ENCODE data around the gene MRPL19. TPM values are rescaled to one million over a fixed set of nuclear protein-coding genes. Genes with fewer than 3 reads are reported as not detected.
A peak's percentile ranks its signal among the peaks of the same experiment; 100 is the strongest.
"Not testable (repeated sequence)": the region's sequence is repeated elsewhere in the genome, so short reads cannot be mapped to it uniquely, and the experiment has no call there.

Gene MRPL19
- total RNA-seq, 2 experiments from 2014 or later: 77.6 to 81.2 TPM

- DNase-seq: no peak
- Mint-ChIP-seq H3K36me3 (no peaks in the 10 kb centered on the region), H3K4me3 (no peak overlapping the region)
Measured at GRCh38 chr2:75634945-75635344, 11.6 kb upstream of the MRPL19 start.

GRCh38 chr2:75637568-75637967 lies 9.0 kb upstream of the MRPL19 start:
- no peak for DNase-seq
- H3K27ac Mint-ChIP-seq: no peak overlapping the region
- H3K4me3 Mint-ChIP-seq: no peak overlapping the region
- H3K27me3 Mint-ChIP-seq: peaks cover 22% of the 10 kb centered on the region
- H3K4me1 Mint-ChIP-seq: peaks cover 6% of the 10 kb centered on the region
- no peaks in the 10 kb centered on the region for H3K36me3 Mint-ChIP-seq
- no peaks in the 10 kb centered on the region for H3K9me3 Mint-ChIP-seq

More at GRCh38 chr2:75634945-75635344, 11.6 kb upstream of the MRPL19 start:
- Mint-ChIP-seq H3K9me3 (no peaks in the 10 kb centered on the region), H3K4me1 (no peaks in the 10 kb centered on the region), H3K27ac (no peak overlapping the region), H3K27me3 (peaks cover 26% of the 10 kb centered on the region)

GRCh38 chr2:75640621-75641121 lies 5.9 kb upstream of the MRPL19 start:
- H3K36me3 Mint-ChIP-seq: no peaks in the 10 kb centered on the region
- peaks cover 22% of the 10 kb centered on the region for H3K27me3 Mint-ChIP-seq
- H3K9me3 Mint-ChIP-seq: peaks cover 3% of the 10 kb centered on the region
- peak; percentile 53 for DNase-seq
- H3K4me3 Mint-ChIP-seq: no peak overlapping the region
- peaks cover 6% of the 10 kb centered on the region for H3K4me1 Mint-ChIP-seq
- no peak overlapping the region for H3K27ac Mint-ChIP-seq

- H3K4me1 Mint-ChIP-seq: peaks cover 6% of the 10 kb centered on the region
- H3K9me3 Mint-ChIP-seq: peaks cover 3% of the 10 kb centered on the region
- H3K4me3 Mint-ChIP-seq: no peak overlapping the region
- H3K27ac Mint-ChIP-seq: no peak overlapping the region
- no peak for DNase-seq
- peaks cover 1% of the 10 kb centered on the region for H3K36me3 Mint-ChIP-seq
- H3K27me3 Mint-ChIP-seq: peaks cover 15% of the 10 kb centered on the region
Measured at GRCh38 chr2:75641587-75641986, 5.0 kb upstream of the MRPL19 start.

GRCh38 chr2:75643980-75644379 lies 2.6 kb upstream of the MRPL19 start:
- H3K36me3 Mint-ChIP-seq: peaks cover 18% of the 10 kb centered on the region
- H3K27ac Mint-ChIP-seq: no peak overlapping the region
- H3K4me1 Mint-ChIP-seq: peaks cover 14% of the 10 kb centered on the region
- no peak for DNase-seq
- H3K9me3 Mint-ChIP-seq: peaks cover 3% of the 10 kb centered on the region
- H3K4me3 Mint-ChIP-seq: no peak overlapping the region
- no peaks in the 10 kb centered on the region for H3K27me3 Mint-ChIP-seq

- peak overlapping the region; percentile 91 for H3K4me3 Mint-ChIP-seq
- H3K36me3 Mint-ChIP-seq: peaks cover 27% of the 10 kb centered on the region
- no peak for DNase-seq
- peaks cover 3% of the 10 kb centered on the region for H3K9me3 Mint-ChIP-seq
- peaks cover 13% of the 10 kb centered on the region for H3K4me1 Mint-ChIP-seq
- H3K27ac Mint-ChIP-seq: no peak overlapping the region
- no peaks in the 10 kb centered on the region for H3K27me3 Mint-ChIP-seq
Measured at GRCh38 chr2:75645643-75646042, 940 bp upstream of the MRPL19 start.

- DNase-seq: no peak
- peaks cover 9% of the 10 kb centered on the region for H3K4me1 Mint-ChIP-seq
- peaks cover 3% of the 10 kb centered on the region for H3K9me3 Mint-ChIP-seq
- peak overlapping the region; percentile 91 for H3K4me3 Mint-ChIP-seq
- peak overlapping the region; percentile 94 for H3K27ac Mint-ChIP-seq
- peaks cover 27% of the 10 kb centered on the region for H3K36me3 Mint-ChIP-seq
- H3K27me3 Mint-ChIP-seq: no peaks in the 10 kb centered on the region
Measured at GRCh38 chr2:75646090-75646582, 447 bp upstream of the MRPL19 start.

GRCh38 chr2:75647771-75648170 lies 1.2 kb downstream of the MRPL19 start:
- peak overlapping the region; percentile 94 for H3K27ac Mint-ChIP-seq
- no peaks in the 10 kb centered on the region for H3K27me3 Mint-ChIP-seq
- H3K9me3 Mint-ChIP-seq: peaks cover 3% of the 10 kb centered on the region
- peaks cover 16% of the 10 kb centered on the region for H3K4me1 Mint-ChIP-seq
- H3K4me3 Mint-ChIP-seq: peak overlapping the region; percentile 91
- DNase-seq: no peak
- peaks cover 35% of the 10 kb centered on the region for H3K36me3 Mint-ChIP-seq

- Mint-ChIP-seq H3K9me3 (peaks cover 9% of the 10 kb centered on the region), H3K36me3 (peaks cover 70% of the 10 kb centered on the region), H3K27ac (no peak overlapping the region), H3K4me1 (peaks cover 18% of the 10 kb centered on the region), H3K4me3 (no peak overlapping the region), H3K27me3 (no peaks in the 10 kb centered on the region)
- no peak for DNase-seq
Measured at GRCh38 chr2:75654012-75654411, 7.4 kb downstream of the MRPL19 start.

- peaks cover 79% of the 10 kb centered on the region for H3K36me3 Mint-ChIP-seq
Measured at GRCh38 chr2:75655861-75656260, 9.3 kb downstream of the MRPL19 start.

GRCh38 chr2:75656563-75656962 lies 10.0 kb downstream of the MRPL19 start:
- Mint-ChIP-seq H3K4me3 (no peak overlapping the region), H3K9me3 (peaks cover 20% of the 10 kb centered on the region), H3K4me1 (peaks cover 24% of the 10 kb centered on the region), H3K27ac (no peak overlapping the region), H3K27me3 (no peaks in the 10 kb centered on the region), H3K36me3 (peaks cover 82% of the 10 kb centered on the region)
- no peak for DNase-seq

More at GRCh38 chr2:75655861-75656260, 9.3 kb downstream of the MRPL19 start:
- no peak for DNase-seq
- Mint-ChIP-seq H3K4me1 (peaks cover 26% of the 10 kb centered on the region), H3K4me3 (no peak overlapping the region), H3K27me3 (no peaks in the 10 kb centered on the region), H3K9me3 (peaks cover 20% of the 10 kb centered on the region), H3K27ac (no peak overlapping the region)

GRCh38 chr2:75657798-75658197 lies 11.2 kb downstream of the MRPL19 start:
- Mint-ChIP-seq H3K4me3 (no peak overlapping the region), H3K36me3 (peaks cover 85% of the 10 kb centered on the region), H3K27ac (no peak overlapping the region), H3K9me3 (peaks cover 23% of the 10 kb centered on the region), H3K4me1 (peaks cover 19% of the 10 kb centered on the region), H3K27me3 (no peaks in the 10 kb centered on the region)
- no peak for DNase-seq

GRCh38 chr2:75666911-75667310 lies 20.3 kb downstream of the MRPL19 start:
- Mint-ChIP-seq H3K36me3 (peaks cover 27% of the 10 kb centered on the region), H3K4me1 (no peaks in the 10 kb centered on the region), H3K4me3 (no peak overlapping the region), H3K27ac (no peak overlapping the region), H3K27me3 (no peaks in the 10 kb centered on the region), H3K9me3 (no peaks in the 10 kb centered on the region)
- DNase-seq: no peak

GRCh38 chr2:75667884-75668283 lies 21.3 kb downstream of the MRPL19 start:
- no peaks in the 10 kb centered on the region for H3K27me3 Mint-ChIP-seq
- H3K9me3 Mint-ChIP-seq: no peaks in the 10 kb centered on the region
- no peak overlapping the region for H3K27ac Mint-ChIP-seq
- DNase-seq: no peak
- H3K36me3 Mint-ChIP-seq: peaks cover 27% of the 10 kb centered on the region
- H3K4me1 Mint-ChIP-seq: no peaks in the 10 kb centered on the region
- H3K4me3 Mint-ChIP-seq: no peak overlapping the region

GRCh38 chr2:75675423-75675822 lies 28.8 kb downstream of the MRPL19 start:
- not testable (repeated sequence) for DNase-seq

GRCh38 chr2:75675908-75676307 lies 29.3 kb downstream of the MRPL19 start:
- DNase-seq: no peak
- Mint-ChIP-seq H3K36me3 (peaks cover 25% of the 10 kb centered on the region), H3K4me1 (peaks cover 5% of the 10 kb centered on the region), H3K27ac (no peak overlapping the region), H3K27me3 (no peaks in the 10 kb centered on the region), H3K9me3 (no peaks in the 10 kb centered on the region), H3K4me3 (no peak overlapping the region)

More at GRCh38 chr2:75675423-75675822, 28.8 kb downstream of the MRPL19 start:
- H3K4me3 Mint-ChIP-seq, H3K27me3 Mint-ChIP-seq, H3K4me1 Mint-ChIP-seq, H3K27ac Mint-ChIP-seq, H3K9me3 Mint-ChIP-seq: not testable (repeated sequence)
- H3K36me3 Mint-ChIP-seq: peaks cover 27% of the 10 kb centered on the region
